ENCODE measurements around the gene USP17L15.
"Not testable (repeated sequence)": the region's sequence is repeated elsewhere in the genome, so short reads cannot be mapped to it uniquely, and the experiment has no call there.

USP17L15 gene

DNA sequence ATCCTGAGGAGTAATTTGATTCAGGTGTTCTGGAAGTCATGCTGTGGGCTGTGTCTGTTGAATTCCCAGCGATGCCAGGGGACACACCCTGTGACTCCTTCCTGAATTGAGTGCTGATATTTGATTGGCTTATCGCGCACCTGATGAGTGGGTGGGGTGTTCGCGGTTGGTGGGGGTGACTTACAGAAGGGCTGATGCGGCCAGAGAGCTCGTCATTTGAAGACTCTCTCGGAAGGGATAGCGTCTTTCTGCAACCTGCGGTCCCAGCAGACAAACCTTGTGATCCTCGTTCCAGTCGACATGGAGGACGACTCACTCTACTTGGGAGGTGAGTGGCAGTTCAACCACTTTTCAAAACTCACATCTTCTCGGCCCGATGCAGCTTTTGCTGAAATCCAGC, at the start of gene USP17L15:
TSS of gene USP17L15 (plus strand) at position 301 of the 400 bp plus-strand sequence. CDS start at position 301, 0 bp downstream.
- DNase-seq, result not testable (repeated sequence)

DNA sequence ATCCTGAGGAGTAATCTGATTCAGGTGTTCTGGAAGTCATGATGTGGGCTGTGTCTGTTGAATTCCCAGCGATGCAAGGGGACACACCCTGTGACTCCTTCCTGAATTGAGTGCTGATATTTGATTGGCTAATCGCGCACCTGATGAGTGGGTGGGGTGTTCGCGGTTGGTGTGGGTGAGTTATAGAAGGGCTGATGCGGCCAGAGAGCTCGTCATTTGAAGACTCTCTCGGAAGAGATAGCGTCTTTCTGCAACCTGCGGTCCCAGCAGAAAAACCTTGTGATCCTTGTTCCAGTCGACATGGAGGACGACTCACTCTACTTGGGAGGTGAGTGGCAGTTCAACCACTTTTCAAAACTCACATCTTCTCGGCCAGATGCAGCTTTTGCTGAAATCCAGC, 23.8 kb upstream of the USP17L15 start, which contains the start of gene USP17L10:
TSS of gene USP17L10 (plus strand) at position 301 of the 400 bp plus-strand sequence. CDS start at position 301, 0 bp downstream.
- DNase-seq, result not testable (repeated sequence)

DNA sequence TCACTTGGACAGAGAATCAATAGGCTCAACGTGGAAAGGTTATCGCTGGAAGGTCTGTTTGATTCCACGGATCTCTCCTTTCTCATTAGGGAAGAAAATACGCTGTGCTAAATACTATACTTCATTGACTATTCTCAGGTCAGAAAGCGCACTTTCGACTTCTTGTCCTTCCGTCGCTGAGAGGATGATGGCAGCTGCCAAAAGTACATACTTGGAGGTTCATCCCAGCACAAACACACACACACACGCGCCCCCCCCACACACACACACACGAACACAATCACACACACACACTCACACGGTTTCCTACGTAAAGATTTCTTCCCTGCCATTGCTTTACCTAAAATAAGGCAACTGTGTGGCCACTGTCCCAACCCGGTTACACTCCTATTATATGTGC, 19.5 kb upstream of the USP17L15 start:
- not testable (repeated sequence) for DNase-seq

DNA sequence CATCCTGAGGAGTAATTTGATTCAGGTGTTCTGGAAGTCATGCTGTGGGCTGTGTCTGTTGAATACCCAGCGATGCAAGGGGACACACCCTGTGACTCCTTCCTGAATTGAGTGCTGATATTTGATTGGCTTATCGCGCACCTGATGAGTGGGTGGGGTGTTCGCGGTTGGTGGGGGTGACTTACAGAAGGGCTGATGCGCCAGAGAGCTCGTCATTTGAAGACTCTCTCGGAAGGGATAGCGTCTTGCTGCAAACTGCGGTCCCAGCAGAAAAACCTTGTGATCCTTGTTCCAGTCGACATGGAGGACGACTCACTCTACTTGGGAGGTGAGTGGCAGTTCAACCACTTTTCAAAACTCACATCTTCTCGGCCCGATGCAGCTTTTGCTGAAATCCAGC, 19.1 kb upstream of the USP17L15 start, which contains the start of gene USP17L11:
TSS of gene USP17L11 (plus strand) at position 301 of the 400 bp plus-strand sequence. CDS start at position 301, 0 bp downstream.
- DNase-seq, result not testable (repeated sequence)

GRCh38 chr4:9219852-9220251, 14.3 kb upstream of the USP17L15 start, which contains the start of gene USP17L12:
USP17L12 (plus strand) TSS chr4:9220152; CDS start chr4:9220152, 0 bp downstream.
- not testable (repeated sequence) for DNase-seq

GRCh38 chr4:9224596-9224995, 9.6 kb upstream of the USP17L15 start, which contains the start of gene USP17L13:
USP17L13 (plus strand) TSS chr4:9224896; CDS start chr4:9224896, 0 bp downstream.
- DNase-seq, result not testable (repeated sequence)

DNA sequence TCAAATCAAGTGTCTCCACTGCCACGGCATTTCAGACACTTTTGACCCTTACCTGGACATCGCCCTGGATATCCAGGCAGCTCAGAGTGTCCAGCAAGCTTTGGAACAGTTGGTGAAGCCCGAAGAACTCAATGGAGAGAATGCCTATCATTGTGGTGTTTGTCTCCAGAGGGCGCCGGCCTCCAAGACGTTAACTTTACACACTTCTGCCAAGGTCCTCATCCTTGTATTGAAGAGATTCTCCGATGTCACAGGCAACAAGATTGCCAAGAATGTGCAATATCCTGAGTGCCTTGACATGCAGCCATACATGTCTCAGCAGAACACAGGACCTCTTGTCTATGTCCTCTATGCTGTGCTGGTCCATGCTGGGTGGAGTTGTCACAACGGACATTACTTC, 3.9 kb upstream of the USP17L15 start:
- DNase-seq, result not testable (repeated sequence)

GRCh38 chr4:9238461-9238860, 4.3 kb downstream of the USP17L15 start:
- not testable (repeated sequence) for DNase-seq

DNA sequence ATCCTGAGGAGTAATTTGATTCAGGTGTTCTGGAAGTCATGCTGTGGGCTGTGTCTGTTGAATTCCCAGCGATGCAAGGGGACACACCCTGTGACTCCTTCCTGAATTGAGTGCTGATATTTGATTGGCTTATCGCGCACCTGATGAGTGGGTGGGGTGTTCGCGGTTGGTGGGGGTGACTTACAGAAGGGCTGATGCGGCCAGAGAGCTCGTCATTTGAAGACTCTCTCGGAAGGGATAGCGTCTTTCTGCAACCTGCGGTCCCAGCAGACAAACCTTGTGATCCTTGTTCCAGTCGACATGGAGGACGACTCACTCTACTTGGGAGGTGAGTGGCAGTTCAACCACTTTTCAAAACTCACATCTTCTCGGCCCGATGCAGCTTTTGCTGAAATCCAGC, 9.4 kb downstream of the USP17L15 start, which contains the start of gene USP17L17:
TSS of gene USP17L17 (plus strand) at position 301 of the 400 bp plus-strand sequence. CDS start at position 301, 0 bp downstream.
- DNase-seq, result not testable (repeated sequence)

DNA sequence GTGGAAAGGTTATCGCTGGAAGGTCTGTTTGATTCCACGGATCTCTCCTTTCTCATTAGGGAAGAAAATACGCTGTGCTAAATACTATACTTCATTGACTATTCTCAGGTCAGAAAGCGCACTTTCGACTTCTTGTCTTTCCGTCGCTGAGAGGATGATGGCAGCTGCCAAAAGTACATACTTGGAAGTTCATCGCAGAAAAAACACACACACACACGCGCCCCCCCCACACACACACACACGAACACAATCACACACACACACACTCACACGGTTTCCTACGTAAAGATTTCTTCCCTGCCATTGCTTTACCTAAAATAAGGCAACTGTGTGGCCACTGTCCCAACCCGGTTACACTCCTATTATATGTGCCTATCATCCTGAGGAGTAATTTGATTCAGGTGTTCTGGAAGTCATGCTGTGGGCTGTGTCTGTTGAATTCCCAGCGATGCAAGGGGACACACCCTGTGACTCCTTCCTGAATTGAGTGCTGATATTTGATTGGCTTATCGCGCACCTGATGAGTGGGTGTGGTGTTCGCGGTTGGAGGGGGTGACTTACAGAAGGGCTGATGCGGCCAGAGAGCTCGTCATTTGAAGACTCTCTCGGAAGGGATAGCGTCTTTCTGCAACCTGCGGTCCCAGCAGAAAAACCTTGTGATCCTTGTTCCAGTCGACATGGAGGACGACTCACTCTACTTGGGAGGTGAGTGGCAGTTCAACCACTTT, 13.9 kb downstream of the USP17L15 start, which contains the start of gene USP17L18:
TSS of gene USP17L18 (plus strand) at position 678 of the 728 bp plus-strand sequence. CDS start at position 678, 0 bp downstream.
- not testable (repeated sequence) for DNase-seq

- not testable (repeated sequence) for DNase-seq
Observed at GRCh38 chr4:9253078-9253477, 18.9 kb downstream of the USP17L15 start, which contains the start of gene USP17L19. USP17L19 (plus strand) TSS chr4:9253378; CDS start chr4:9253378, 0 bp downstream.

DNA sequence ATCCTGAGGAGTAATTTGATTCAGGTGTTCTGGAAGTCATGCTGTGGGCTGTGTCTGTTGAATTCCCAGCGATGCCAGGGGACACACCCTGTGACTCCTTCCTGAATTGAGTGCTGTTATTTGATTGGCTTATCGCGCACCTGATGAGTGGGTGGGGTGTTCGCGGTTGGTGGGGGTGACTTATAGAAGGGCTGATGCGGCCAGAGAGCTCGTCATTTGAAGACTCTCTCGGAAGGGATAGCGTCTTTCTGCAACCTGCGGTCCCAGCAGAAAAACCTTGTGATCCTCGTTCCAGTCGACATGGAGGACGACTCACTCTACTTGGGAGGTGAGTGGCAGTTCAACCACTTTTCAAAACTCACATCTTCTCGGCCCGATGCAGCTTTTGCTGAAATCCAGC, 23.6 kb downstream of the USP17L15 start, which contains the start of gene USP17L20:
TSS of gene USP17L20 (plus strand) at position 301 of the 400 bp plus-strand sequence. CDS start at position 301, 0 bp downstream.
- DNase-seq, result not testable (repeated sequence)

DNA sequence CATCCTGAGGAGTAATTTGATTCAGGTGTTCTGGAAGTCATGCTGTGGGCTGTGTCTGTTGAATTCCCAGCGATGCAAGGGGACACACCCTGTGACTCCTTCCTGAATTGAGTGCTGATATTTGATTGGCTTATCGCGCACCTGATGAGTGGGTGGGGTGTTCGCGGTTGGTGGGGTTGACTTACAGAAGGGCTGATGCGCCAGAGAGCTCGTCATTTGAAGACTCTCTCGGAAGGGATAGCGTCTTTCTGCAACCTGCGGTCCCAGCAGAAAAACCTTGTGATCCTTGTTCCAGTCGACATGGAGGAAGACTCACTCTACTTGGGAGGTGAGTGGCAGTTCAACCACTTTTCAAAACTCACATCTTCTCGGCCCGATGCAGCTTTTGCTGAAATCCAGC, 28.4 kb downstream of the USP17L15 start, which contains the start of gene USP17L21:
TSS of gene USP17L21 (plus strand) at position 301 of the 400 bp plus-strand sequence. CDS start at position 301, 0 bp downstream.
- not testable (repeated sequence) for DNase-seq

- not testable (repeated sequence) for DNase-seq
Observed at GRCh38 chr4:9267319-9267718, 33.1 kb downstream of the USP17L15 start, which contains the start of gene USP17L22. USP17L22 (plus strand) TSS chr4:9267619; CDS start chr4:9267619, 0 bp downstream.

DNA sequence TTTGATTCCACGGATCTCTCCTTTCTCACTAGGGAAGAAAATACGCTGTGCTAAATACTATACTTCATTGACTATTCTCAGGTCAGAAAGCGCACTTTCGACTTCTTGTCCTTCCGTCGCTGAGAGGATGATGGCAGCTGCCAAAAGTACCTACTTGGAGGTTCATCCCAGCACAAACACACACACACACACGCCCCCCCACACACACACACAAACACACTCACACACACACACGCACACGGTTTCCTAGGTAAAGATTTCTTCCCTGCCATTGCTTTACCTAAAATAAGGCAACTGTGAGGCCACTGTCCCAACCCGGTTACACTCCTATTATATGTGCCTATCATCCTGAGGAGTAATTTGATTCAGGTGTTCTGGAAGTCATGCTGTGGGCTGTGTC, 37.5 kb downstream of the USP17L15 start:
- not testable (repeated sequence) for DNase-seq

Data from GOT3 (cell line).